NK-92 (cell line): ENCODE results near the gene NOP10.

ENCODE experiments used
- DNase-seq: peaks from one replicate; lab custom pipeline; 2025; ENCODE audit not compliant: unreplicated experiment; lab: John Stamatoyannopoulos, UW

The NOP10 gene

GRCh38 chr15:34332553-34333120 lies 10.3 kb downstream of the NOP10 start:
- no peak for DNase-seq

GRCh38 chr15:34331809-34332208 lies 11.1 kb downstream of the NOP10 start:
- no peak for DNase-seq

GRCh38 chr15:34330279-34330678 lies 12.7 kb downstream of the NOP10 start:
- no peak for DNase-seq

- no peak for DNase-seq
These were observed 13.9 kb downstream of the NOP10 start for GRCh38 chr15:34329006-34329405.

GRCh38 chr15:34327906-34328305 lies 15.0 kb downstream of the NOP10 start:
- no peak for DNase-seq

- no peak for DNase-seq
These were observed 17.6 kb downstream of the NOP10 start for GRCh38 chr15:34325368-34325767.

- DNase-seq = no peak
These were observed 18.0 kb downstream of the NOP10 start for GRCh38 chr15:34324933-34325332.

GRCh38 chr15:34323217-34323616 lies 19.7 kb downstream of the NOP10 start:
- DNase-seq = no peak

GRCh38 chr15:34318277-34319079 lies 24.5 kb downstream of the NOP10 start:
- no peak for DNase-seq

- DNase-seq = no peak
These were observed 28.1 kb downstream of the NOP10 start for GRCh38 chr15:34314491-34315490.

- DNase-seq = no peak
These were observed 31.4 kb downstream of the NOP10 start for GRCh38 chr15:34311563-34311962.

GRCh38 chr15:34304613-34305012 lies 38.3 kb downstream of the NOP10 start:
- DNase-seq = no peak

- no peak for DNase-seq
These were observed 41.9 kb downstream of the NOP10 start for GRCh38 chr15:34301058-34301457.

- no peak for DNase-seq
These were observed 45.9 kb downstream of the NOP10 start for GRCh38 chr15:34297059-34297458.

- no peak for DNase-seq
These were observed 50.3 kb downstream of the NOP10 start for GRCh38 chr15:34292621-34293020.
